ENCODE results near the gene DAPK1. TPM values are rescaled to one million over a fixed set of nuclear protein-coding genes. Genes with fewer than 3 reads are reported as not detected.

Gene DAPK1
- total RNA-seq, 4 donors from 2014 or later: 19.1 to 44.8 (median 40.4) TPM

DNA sequence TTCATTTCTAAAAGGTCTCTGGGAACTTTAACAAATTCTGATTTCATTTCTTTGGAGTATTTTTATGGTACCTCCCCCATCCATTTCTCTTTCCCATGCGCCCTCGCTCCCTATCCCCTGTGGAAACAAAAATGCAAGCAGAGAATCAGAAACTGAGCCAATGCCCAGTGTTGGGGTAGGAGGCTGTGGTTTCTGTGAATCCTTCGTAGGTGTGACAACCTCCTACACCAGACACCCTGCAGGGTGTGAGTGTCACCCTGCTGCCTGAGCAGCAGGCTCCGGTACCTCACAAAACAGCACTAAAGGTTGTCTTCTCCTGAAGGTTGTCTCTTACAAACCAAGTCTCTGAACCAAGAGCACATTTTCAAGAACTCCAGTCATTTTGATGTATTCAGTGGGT lies 124.4 kb downstream of the DAPK1 start:
- intact Hi-C loops (cut with DNase I; ENCODE audit: low total_unique reads): no loop called here
- DNase-seq: no peak
- TF ChIP-seq, protein P1, sequence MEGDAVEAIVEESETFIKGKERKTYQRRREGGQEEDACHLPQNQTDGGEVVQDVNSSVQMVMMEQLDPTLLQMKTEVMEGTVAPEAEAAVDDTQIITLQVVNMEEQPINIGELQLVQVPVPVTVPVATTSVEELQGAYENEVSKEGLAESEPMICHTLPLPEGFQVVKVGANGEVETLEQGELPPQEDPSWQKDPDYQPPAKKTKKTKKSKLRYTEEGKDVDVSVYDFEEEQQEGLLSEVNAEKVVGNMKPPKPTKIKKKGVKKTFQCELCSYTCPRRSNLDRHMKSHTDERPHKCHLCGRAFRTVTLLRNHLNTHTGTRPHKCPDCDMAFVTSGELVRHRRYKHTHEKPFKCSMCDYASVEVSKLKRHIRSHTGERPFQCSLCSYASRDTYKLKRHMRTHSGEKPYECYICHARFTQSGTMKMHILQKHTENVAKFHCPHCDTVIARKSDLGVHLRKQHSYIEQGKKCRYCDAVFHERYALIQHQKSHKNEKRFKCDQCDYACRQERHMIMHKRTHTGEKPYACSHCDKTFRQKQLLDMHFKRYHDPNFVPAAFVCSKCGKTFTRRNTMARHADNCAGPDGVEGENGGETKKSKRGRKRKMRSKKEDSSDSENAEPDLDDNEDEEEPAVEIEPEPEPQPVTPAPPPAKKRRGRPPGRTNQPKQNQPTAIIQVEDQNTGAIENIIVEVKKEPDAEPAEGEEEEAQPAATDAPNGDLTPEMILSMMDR (IDR thresholded peaks at IDR 0.05): no peak
- no peak for TF ChIP-seq POLR2A (IDR thresholded peaks at IDR 0.05)

GRCh38 chr9:87622923-87623322 lies 125.3 kb downstream of the DAPK1 start:
- Histone ChIP-seq H3K4me1 (no peaks in the 10 kb centered on the region), H3K9me3 (no peaks in the 10 kb centered on the region), H3K4me3 (no peak overlapping the region), H3K27ac (no peak overlapping the region), H3K27me3 (no peaks in the 10 kb centered on the region), H3K36me3 (no peaks in the 10 kb centered on the region)
- TF ChIP-seq POLR2A (IDR thresholded peaks at IDR 0.05): no peak
- TF ChIP-seq, protein P1 (IDR thresholded peaks at IDR 0.05): no peak
- no peak for DNase-seq
- intact Hi-C loops (cut with DNase I; ENCODE audit: low total_unique reads): no loop called here

More for the DNA sequence above, 124.4 kb downstream of the DAPK1 start:
- no peaks in the 10 kb centered on the region for H3K36me3 ChIP-seq
- H3K9me3 ChIP-seq: no peaks in the 10 kb centered on the region
- no peak overlapping the region for H3K4me3 ChIP-seq
- no peak overlapping the region for H3K27ac ChIP-seq
- H3K27me3 ChIP-seq: no peaks in the 10 kb centered on the region
- H3K4me1 ChIP-seq: no peaks in the 10 kb centered on the region

- H3K4me3 ChIP-seq: no peak overlapping the region
- H3K27me3 ChIP-seq: no peaks in the 10 kb centered on the region
- H3K9me3 ChIP-seq: no peaks in the 10 kb centered on the region
- no peaks in the 10 kb centered on the region for H3K36me3 ChIP-seq
- intact Hi-C loops (cut with DNase I; ENCODE audit: low total_unique reads): no loop called here
- no peak for DNase-seq
- H3K4me1 ChIP-seq: no peaks in the 10 kb centered on the region
- H3K27ac ChIP-seq: no peak overlapping the region
- TF ChIP-seq, protein P1 (IDR thresholded peaks at IDR 0.05): no peak
- no peak for TF ChIP-seq POLR2A (IDR thresholded peaks at IDR 0.05)
Observed at GRCh38 chr9:87628346-87628745, 130.7 kb downstream of the DAPK1 start.

DNA sequence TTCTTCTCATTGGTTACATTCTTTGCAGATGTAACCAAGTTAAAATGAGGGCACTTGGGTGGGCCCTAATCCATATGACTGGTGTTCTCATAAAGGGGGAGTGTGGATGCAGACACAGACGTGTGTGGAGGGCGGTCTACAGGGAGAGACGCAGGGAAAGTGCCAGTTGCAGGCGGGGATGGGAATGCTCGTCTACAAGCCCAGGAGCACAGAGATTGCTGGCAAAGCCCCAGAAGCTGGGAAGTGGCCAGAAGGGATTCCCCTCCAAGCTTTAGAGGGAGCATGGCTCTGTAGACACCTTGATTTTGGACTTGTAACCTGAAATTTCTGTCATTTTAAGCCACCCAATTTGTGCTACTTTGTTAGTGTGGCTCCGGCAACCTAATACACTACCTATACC lies 131.4 kb downstream of the DAPK1 start:
- no peak overlapping the region for H3K4me3 ChIP-seq
- H3K9me3 ChIP-seq: no peaks in the 10 kb centered on the region
- intact Hi-C loops (cut with DNase I; ENCODE audit: low total_unique reads): no loop called here
- H3K27ac ChIP-seq: no peak overlapping the region
- no peaks in the 10 kb centered on the region for H3K4me1 ChIP-seq
- no peak for TF ChIP-seq POLR2A (IDR thresholded peaks at IDR 0.05)
- TF ChIP-seq, protein P1 (IDR thresholded peaks at IDR 0.05): no peak
- H3K27me3 ChIP-seq: no peaks in the 10 kb centered on the region
- H3K36me3 ChIP-seq: no peaks in the 10 kb centered on the region
- DNase-seq: no peak

GRCh38 chr9:87630266-87630665 lies 132.6 kb downstream of the DAPK1 start:
- TF ChIP-seq, protein P1 (IDR thresholded peaks at IDR 0.05): no peak
- TF ChIP-seq POLR2A (IDR thresholded peaks at IDR 0.05): no peak
- H3K27ac ChIP-seq: no peak overlapping the region
- no peak overlapping the region for H3K4me3 ChIP-seq
- H3K4me1 ChIP-seq: no peaks in the 10 kb centered on the region
- intact Hi-C loops (cut with DNase I; ENCODE audit: low total_unique reads): no loop called here
- H3K36me3 ChIP-seq: no peaks in the 10 kb centered on the region
- DNase-seq: no peak
- no peaks in the 10 kb centered on the region for H3K27me3 ChIP-seq
- no peaks in the 10 kb centered on the region for H3K9me3 ChIP-seq
